A673 (cell line): ENCODE results near the gene MEGF10. TPM values are rescaled to one million over a fixed set of nuclear protein-coding genes. Genes with fewer than 3 reads are reported as not detected.

ENCODE experiments used
- BruUV-seq: library from RNA; stranded (reverse); fragments of 400-500 nt; replicated peaks from 2 replicates; lab custom pipeline; 2021; lab: Mats Ljungman, UMichigan
- CTCF ChIA-PET: fragments of 300-600 bp; sonication (Branson Sonifier 250); formaldehyde crosslinking; loops from one replicate; lab custom pipeline; 2022; ENCODE audit warnings: antibody characterized with exemption; lab: Charles Lee
- POLR2A ChIA-PET: fragments of 300-600 bp; sonication (Branson Sonifier 250); formaldehyde crosslinking; loops from one replicate; lab custom pipeline; 2022; ENCODE audit warnings: antibody characterized with exemption; ENCODE audit not compliant: low non-redundant PET; lab: Charles Lee
- DNase-seq: peaks from one replicate; pipeline ENCODE4 v3.0.0-alpha.2; 2015; ENCODE audit warnings: low spot score
- H3K27ac ChIP-seq: fragments of 200-600 bp; sonication (generic); 2 replicates; pipeline ENCODE4 v1.5.1; 2016; ENCODE audit warnings: mixed run types, low read depth, mild to moderate bottlenecking, mixed read lengths, antibody characterized with exemption, low read length; ENCODE audit not compliant: poor library complexity, severe bottlenecking
- H3K27me3 ChIP-seq: fragments of 200-600 bp; sonication (generic); replicated peaks from 2 replicates; pipeline ENCODE4 v1.6.1; 2017; ENCODE audit warnings: mixed run types, low read depth, mild to moderate bottlenecking, mixed read lengths, antibody characterized with exemption, low read length; ENCODE audit not compliant: insufficient read depth, poor library complexity
- H3K36me3 ChIP-seq: fragments of 200-600 bp; sonication (generic); 2 replicates; pipeline ENCODE4 v1.6.1; 2016; ENCODE audit warnings: mixed run types, mild to moderate bottlenecking, mixed read lengths, antibody characterized with exemption, low read length; ENCODE audit not compliant: insufficient read depth, poor library complexity, severe bottlenecking
- H3K4me1 ChIP-seq: fragments of 200-600 bp; sonication (generic); 2 replicates; pipeline ENCODE4 v1.6.1; 2017; ENCODE audit warnings: mixed run types, mild to moderate bottlenecking, mixed read lengths, antibody characterized with exemption, low read length; ENCODE audit not compliant: insufficient read depth, poor library complexity, severe bottlenecking
- H3K4me3 ChIP-seq: fragments of 200-600 bp; sonication (generic); 2 replicates; pipeline ENCODE4 v1.5.1; 2016; ENCODE audit warnings: low read depth, mixed run types, mild to moderate bottlenecking, mixed read lengths, low read length; ENCODE audit not compliant: poor library complexity, severe bottlenecking
- H3K9me3 ChIP-seq: fragments of 200-600 bp; sonication (generic); 2 replicates; pipeline ENCODE4 v1.6.1; 2016; ENCODE audit warnings: mixed run types, low read depth, mild to moderate bottlenecking, mixed read lengths, antibody characterized with exemption, low read length; ENCODE audit not compliant: poor library complexity, severe bottlenecking
- EZH2 ChIP-seq: fragments of 200-600 bp; sonication (generic); IDR thresholded peaks from 2 replicates; pipeline ENCODE4 v1.6.1; 2017; ENCODE audit warnings: borderline replicate concordance, low read depth, mild to moderate bottlenecking, mixed read lengths, antibody characterized with exemption, low read length; ENCODE audit not compliant: poor library complexity, severe bottlenecking
- intact Hi-C: fragments of 100-400 bp; cut with micrococcal nuclease; formaldehyde crosslinking; loops from one replicate; pipeline ENCODE4 v1.10.0; 2022; ENCODE audit not compliant: unreplicated experiment
- total RNA-seq: library from RNA; stranded (reverse); gene quantifications from 2 replicates; pipeline ENCODE4 v1.2.3, GENCODE V29; 2021
- TF ChIP-seq, protein P1 (sequence below): fragments of 300-800, 200-600 bp; sonication (generic); conservative IDR thresholded peaks from 2 replicates; pipeline ENCODE4 v1.5.1; 2017; ENCODE audit warnings: low read depth, mild to moderate bottlenecking, antibody characterized with exemption, low read length, moderate library complexity, mixed read lengths

MEGF10 gene
- total RNA-seq, 1 experiment from 2014 or later = 0.71 TPM

DNA sequence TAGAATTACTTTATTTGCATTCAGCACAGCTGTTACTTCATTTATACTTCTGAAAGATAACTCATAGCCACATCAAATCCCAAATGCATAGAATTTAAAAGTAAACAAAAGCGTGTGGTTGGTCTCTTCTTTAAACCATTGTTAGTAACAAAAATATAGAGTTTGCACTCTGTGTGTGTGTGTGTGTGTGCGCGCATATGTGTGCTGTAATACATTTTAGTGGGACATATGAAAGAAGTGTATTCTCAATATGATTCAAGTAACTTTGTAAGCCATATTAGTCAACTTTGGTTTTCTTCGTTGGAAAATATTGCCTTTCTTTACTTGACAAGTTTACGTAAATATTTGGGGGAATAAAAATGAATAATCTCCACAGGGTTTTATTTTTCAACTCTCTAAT is 120.8 kb downstream of the MEGF10 start:
- no peaks in the 10 kb centered on the region for H3K9me3 ChIP-seq
- TF ChIP-seq, protein P1, sequence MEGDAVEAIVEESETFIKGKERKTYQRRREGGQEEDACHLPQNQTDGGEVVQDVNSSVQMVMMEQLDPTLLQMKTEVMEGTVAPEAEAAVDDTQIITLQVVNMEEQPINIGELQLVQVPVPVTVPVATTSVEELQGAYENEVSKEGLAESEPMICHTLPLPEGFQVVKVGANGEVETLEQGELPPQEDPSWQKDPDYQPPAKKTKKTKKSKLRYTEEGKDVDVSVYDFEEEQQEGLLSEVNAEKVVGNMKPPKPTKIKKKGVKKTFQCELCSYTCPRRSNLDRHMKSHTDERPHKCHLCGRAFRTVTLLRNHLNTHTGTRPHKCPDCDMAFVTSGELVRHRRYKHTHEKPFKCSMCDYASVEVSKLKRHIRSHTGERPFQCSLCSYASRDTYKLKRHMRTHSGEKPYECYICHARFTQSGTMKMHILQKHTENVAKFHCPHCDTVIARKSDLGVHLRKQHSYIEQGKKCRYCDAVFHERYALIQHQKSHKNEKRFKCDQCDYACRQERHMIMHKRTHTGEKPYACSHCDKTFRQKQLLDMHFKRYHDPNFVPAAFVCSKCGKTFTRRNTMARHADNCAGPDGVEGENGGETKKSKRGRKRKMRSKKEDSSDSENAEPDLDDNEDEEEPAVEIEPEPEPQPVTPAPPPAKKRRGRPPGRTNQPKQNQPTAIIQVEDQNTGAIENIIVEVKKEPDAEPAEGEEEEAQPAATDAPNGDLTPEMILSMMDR = no peak
- no peak for TF ChIP-seq EZH2
- H3K4me3 ChIP-seq = no peak overlapping the region
- no peak for DNase-seq
- no peak overlapping the region for H3K27ac ChIP-seq
- intact Hi-C loops = no loop called here
- no peaks in the 10 kb centered on the region for H3K27me3 ChIP-seq
- CTCF ChIA-PET = no interaction called here
- BruUV-seq = no TSS peak
- no peaks in the 10 kb centered on the region for H3K36me3 ChIP-seq
- POLR2A ChIA-PET = no interaction called here
- H3K4me1 ChIP-seq = no peaks in the 10 kb centered on the region

DNA sequence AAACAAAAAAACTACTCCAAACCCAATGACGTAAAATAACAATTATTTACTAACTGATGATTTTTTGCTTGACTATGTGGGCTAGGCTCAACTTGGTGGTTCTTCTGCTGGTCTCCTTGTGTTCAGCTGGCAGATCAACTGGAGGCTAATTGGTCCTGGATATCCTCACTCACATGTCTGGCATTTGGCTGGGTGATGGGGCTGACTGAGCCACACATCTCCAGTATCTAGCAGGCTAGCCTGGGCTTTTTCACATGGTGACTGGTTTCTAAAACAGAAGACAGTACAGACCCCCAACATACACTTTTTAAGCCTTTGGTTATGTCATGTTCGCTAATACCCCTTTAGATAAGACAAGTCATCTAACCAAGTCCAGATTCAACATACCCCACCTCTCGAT is 122.1 kb downstream of the MEGF10 start:
- no peaks in the 10 kb centered on the region for H3K36me3 ChIP-seq
- no peak overlapping the region for H3K4me3 ChIP-seq
- TF ChIP-seq, protein P1 = no peak
- TF ChIP-seq EZH2 = no peak
- BruUV-seq = no TSS peak
- POLR2A ChIA-PET = no interaction called here
- H3K27ac ChIP-seq = no peak overlapping the region
- DNase-seq = no peak
- CTCF ChIA-PET = no interaction called here
- H3K9me3 ChIP-seq = no peaks in the 10 kb centered on the region
- H3K4me1 ChIP-seq = no peaks in the 10 kb centered on the region
- intact Hi-C loops = no loop called here
- no peaks in the 10 kb centered on the region for H3K27me3 ChIP-seq

GRCh38 chr5:127415034-127415433 is 124.4 kb downstream of the MEGF10 start:
- CTCF ChIA-PET = no interaction called here
- no TSS peak for BruUV-seq
- Histone ChIP-seq H3K4me1 (no peaks in the 10 kb centered on the region), H3K27me3 (no peaks in the 10 kb centered on the region), H3K4me3 (no peak overlapping the region), H3K9me3 (no peaks in the 10 kb centered on the region), H3K27ac (no peak overlapping the region), H3K36me3 (no peaks in the 10 kb centered on the region)
- intact Hi-C loops = no loop called here
- POLR2A ChIA-PET = no interaction called here
- no peak for TF ChIP-seq EZH2
- no peak for DNase-seq

- CTCF ChIA-PET = interaction anchor here (0.7 kb wide), 1 partner anchor 176 kb away, joined by 3 read pairs; no protein-coding TSS in a partner anchor
- no TSS peak for BruUV-seq
- TF ChIP-seq, protein P1 = no peak
- no peak for TF ChIP-seq EZH2
These were observed 126.3 kb downstream of the MEGF10 start for GRCh38 chr5:127416906-127417305.

More at GRCh38 chr5:127416906-127417305, 126.3 kb downstream of the MEGF10 start:
- DNase-seq = no peak
- Histone ChIP-seq H3K9me3 (no peaks in the 10 kb centered on the region), H3K27ac (no peak overlapping the region), H3K27me3 (no peaks in the 10 kb centered on the region), H3K4me3 (no peak overlapping the region), H3K36me3 (no peaks in the 10 kb centered on the region), H3K4me1 (no peaks in the 10 kb centered on the region)
- intact Hi-C loops = no loop called here
- POLR2A ChIA-PET = no interaction called here
